Spleen (tissue), 13 donors: ENCODE measurements around the gene CHIC2. TPM values are rescaled to one million over a fixed set of nuclear protein-coding genes. Genes with fewer than 3 reads are reported as not detected.
A peak's percentile ranks its signal among the peaks of the same experiment; 100 is the strongest.
"Not testable (repeated sequence)": the region's sequence is repeated elsewhere in the genome, so short reads cannot be mapped to it uniquely, and the experiment has no call there.

Source experiments
- DNase-seq: peaks from one replicate; pipeline ENCODE4 v3.0.0-alpha.2; 2020
- H3K27ac ChIP-seq, 8 donors: fragments of 200-600 bp; sonication (generic) in 7 of 8; 1 replicate in 4 of 8; 2 replicates in 4 of 8; pipeline versions ENCODE4 v1.5.0 to v1.8.0; 2016 to 2021; ENCODE audit warnings: inconsistent platforms in 4 of 8, mild to moderate bottlenecking in 4 of 8, moderate library complexity in 1 of 8
- H3K27me3 ChIP-seq, 7 donors: fragments of 200-600 bp; sonication (generic) in 6 of 7; replicated peaks in 1 of 7; 1 replicate in 4 of 7; 2 replicates in 3 of 7; pipeline versions ENCODE4 v1.5.0 to v1.8.0; 2016 to 2021; ENCODE audit warnings: inconsistent platforms in 3 of 7, mild to moderate bottlenecking in 1 of 7
- H3K36me3 ChIP-seq, 6 donors: fragments of 200-600 bp; sonication (generic) in 5 of 6; 1 replicate in 4 of 6; 2 replicates in 2 of 6; pipeline versions ENCODE4 v1.5.0 to v1.8.0; 2016 to 2021; ENCODE audit warnings: inconsistent platforms in 2 of 6
- H3K4me1 ChIP-seq, 6 donors: fragments of 200-600 bp; sonication (generic) in 5 of 6; 1 replicate in 3 of 6; 2 replicates in 3 of 6; pipeline versions ENCODE4 v1.5.0 to v1.8.0; 2016 to 2021; ENCODE audit warnings: inconsistent platforms in 3 of 6
- H3K4me3 ChIP-seq, 8 donors: fragments of 200-600 bp; sonication (generic) in 7 of 8; 1 replicate in 4 of 8; 2 replicates in 4 of 8; pipeline versions ENCODE4 v1.5.0 to v1.8.0; 2016 to 2021; ENCODE audit warnings: inconsistent platforms in 4 of 8, mild to moderate bottlenecking in 4 of 8, moderate library complexity in 2 of 8
- H3K9me3 ChIP-seq, 8 donors: fragments of 200-600 bp; sonication (generic) in 7 of 8; 1 replicate in 4 of 8; 2 replicates in 4 of 8; pipeline versions ENCODE4 v1.5.0 to v1.8.0; 2016 to 2021; ENCODE audit warnings: inconsistent platforms in 4 of 8
- POLR2A ChIP-seq, 3 donors: fragments of 450-650 bp; IDR thresholded peaks; one replicate each; pipeline ENCODE4 v1.5.1; 2017; ENCODE audit warnings: antibody characterized with exemption in 3 of 3, mild to moderate bottlenecking in 1 of 3
- POLR2AphosphoS5 ChIP-seq, 3 donors: sonication (generic); formaldehyde crosslinking; IDR thresholded peaks; one replicate each; pipeline ENCODE4 v1.5.1; 2017; ENCODE audit warnings: antibody characterized with exemption in 3 of 3
- WGBS, 5 donors: extraction: QIAGEN DNeasy Blood & Tissue Kit in 3 of 5; methylation state at CpG; one replicate each; pipeline versions ENCODE4 v1.1.5 to v1.1.7; 2013 to 2018; 5-methylcytosine and 5-hydroxymethylcytosine counted together
- intact Hi-C: fragments of 100-400 bp; cut with DNase I; formaldehyde crosslinking; loops from one replicate; pipeline ENCODE4 v1.15.0; 2023; ENCODE audit warnings: low total_unique reads
- long read RNA-seq, 2 donors: transcript quantifications; one replicate each; lab custom pipeline, GENCODE V29; 2026
- polyA plus RNA-seq, 3 donors: library from polyadenylated mRNA; stranded (reverse); fragments of 200-250 nt; gene quantifications; one replicate each; pipeline ENCODE4 v1.2.1, GENCODE V29; 2013
- total RNA-seq, 7 donors: library from RNA; depleted of rRNA in 3 of 7; stranded (reverse); fragments of >200 nt in 3 of 7; fragmentation: NEBNext Ultra II Directional in 4 of 7; extraction: Animal tissue kit (Norgen Biotek cat#: 25700) in 4 of 7; gene quantifications; one replicate each; pipeline versions ENCODE4 v1.1.0 to v1.2.1, GENCODE V29; 2016 to 2021
- TF ChIP-seq, protein P1 (sequence below), 11 experiments: fragments of 200-600 bp in 7 of 11; fragments of 450-650 bp in 4 of 11; sonication (generic) in 4 of 11; IDR thresholded peaks in 8 of 11; conservative IDR thresholded peaks in 3 of 11; 1 replicate in 7 of 11; 2 replicates in 4 of 11; pipeline versions ENCODE4 v1.4.0 to v1.8.0; 2016 to 2021; ENCODE audit warnings: antibody characterized with exemption in 11 of 11, inconsistent platforms in 4 of 11, mild to moderate bottlenecking in 1 of 11
- donor health status: healthy with polysubstance abuse.
- donor health status: DM: no; HTN: no; CAD: no; lungs with moderate emphysema.
- donor health status: DM: no; HTN: no; CAD: no.
- donor health status: Bipolar disorder and iron deficiency.
- donor health status: healthy.
- donor health status: DM: no; HTN: no; CAD: no.
- donor health status: DM: yes; HTN: yes; CAD: no.

CHIC2 gene
- total RNA-seq = 10 to 100 TPM; 38.2 to 68.2 (median 41.6) TPM
- 10 to 100 TPM in 2 of 3 donors, 1 to 10 TPM in 1; 7.6 to 21.0 (median 16.0) TPM for polyA plus RNA-seq
- long read RNA-seq, donor 1, transcript CHIC2-201 (6 exons, 1,194 nt) = major isoform, 17 of 17 reads
- long read RNA-seq, donor 1, partial matches to known transcripts = 0 of 17 reads
- long read RNA-seq, donor 1, other reads (novel, unspliced or antisense) = 0 of 17 reads
- long read RNA-seq, donor 2, transcript CHIC2-201 (6 exons, 1,194 nt) = major isoform, 18 of 20 reads
- long read RNA-seq, donor 2, partial matches to known transcripts = 0 of 20 reads
- long read RNA-seq, donor 2, other reads (novel, unspliced or antisense) = 0 of 20 reads

DNA sequence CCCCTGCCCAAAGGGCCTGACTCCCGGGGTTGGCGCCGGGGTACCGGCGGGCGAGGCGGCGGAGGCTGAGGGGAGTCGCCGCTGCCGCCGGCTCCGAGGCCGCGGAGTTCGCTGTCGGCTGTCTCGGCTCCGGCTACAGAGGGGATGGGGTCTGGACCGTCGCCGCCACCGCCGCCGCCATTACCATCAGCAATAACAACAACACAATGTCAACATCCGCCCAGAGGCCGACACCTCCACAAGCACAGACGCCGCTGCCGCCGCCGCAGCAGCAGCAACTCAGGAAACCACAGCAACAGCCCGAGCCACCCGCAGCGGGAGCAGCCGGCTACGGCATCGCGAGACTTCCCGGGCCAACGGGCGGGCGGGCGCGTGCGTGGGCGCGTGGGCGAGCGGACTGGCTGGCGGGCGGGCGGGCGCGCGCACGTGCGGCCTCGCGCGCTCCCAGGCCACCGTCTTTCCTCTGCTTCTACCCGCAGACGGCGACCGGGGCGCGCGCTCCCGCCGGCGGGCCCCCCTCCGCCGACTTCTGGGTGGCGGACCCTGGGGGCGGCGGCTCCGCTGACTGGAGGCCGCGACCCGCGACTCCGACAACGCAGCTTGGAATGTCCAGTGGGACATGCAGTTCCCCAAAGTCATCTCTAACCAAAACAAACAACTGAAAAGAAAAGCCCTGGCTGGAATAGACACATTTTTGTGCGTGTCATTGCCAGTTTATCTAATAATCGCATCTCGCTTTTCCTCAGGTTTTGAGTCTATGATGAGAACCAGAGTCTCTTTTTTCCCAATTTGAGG lies at the start of gene CHIC2:
TSS of gene CHIC2 (minus strand) at position 289 of the 795 bp plus-strand sequence. CDS start 305 bp downstream, outside the sequence.
- intact Hi-C loops = no loop called here
- H3K4me1 ChIP-seq = peaks cover 48 to 63% (median 56%) of the 10 kb centered on the region in 6 donors
- peaks cover 0 to 4% (median 0%) of the 10 kb centered on the region in 8 donors for H3K9me3 ChIP-seq
- no peaks in the 10 kb centered on the region for H3K27me3 ChIP-seq
- 0 to 1% (median 1%) methylated on average over 28 to 87 of the region's 87 CpGs for WGBS, 5 donors
- H3K36me3 ChIP-seq = peaks cover 0 to 8% (median 0%) of the 10 kb centered on the region in 6 donors
- TF ChIP-seq POLR2A (IDR thresholded peaks at IDR 0.05) (peak; percentile 88 to 96 (median 91)), POLR2AphosphoS5 (IDR thresholded peaks at IDR 0.05) (peak; percentile 99 to 100 (median 99))
- TF ChIP-seq, protein P1, sequence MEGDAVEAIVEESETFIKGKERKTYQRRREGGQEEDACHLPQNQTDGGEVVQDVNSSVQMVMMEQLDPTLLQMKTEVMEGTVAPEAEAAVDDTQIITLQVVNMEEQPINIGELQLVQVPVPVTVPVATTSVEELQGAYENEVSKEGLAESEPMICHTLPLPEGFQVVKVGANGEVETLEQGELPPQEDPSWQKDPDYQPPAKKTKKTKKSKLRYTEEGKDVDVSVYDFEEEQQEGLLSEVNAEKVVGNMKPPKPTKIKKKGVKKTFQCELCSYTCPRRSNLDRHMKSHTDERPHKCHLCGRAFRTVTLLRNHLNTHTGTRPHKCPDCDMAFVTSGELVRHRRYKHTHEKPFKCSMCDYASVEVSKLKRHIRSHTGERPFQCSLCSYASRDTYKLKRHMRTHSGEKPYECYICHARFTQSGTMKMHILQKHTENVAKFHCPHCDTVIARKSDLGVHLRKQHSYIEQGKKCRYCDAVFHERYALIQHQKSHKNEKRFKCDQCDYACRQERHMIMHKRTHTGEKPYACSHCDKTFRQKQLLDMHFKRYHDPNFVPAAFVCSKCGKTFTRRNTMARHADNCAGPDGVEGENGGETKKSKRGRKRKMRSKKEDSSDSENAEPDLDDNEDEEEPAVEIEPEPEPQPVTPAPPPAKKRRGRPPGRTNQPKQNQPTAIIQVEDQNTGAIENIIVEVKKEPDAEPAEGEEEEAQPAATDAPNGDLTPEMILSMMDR (IDR thresholded peaks at IDR 0.05 in 8 of 11, conservative IDR thresholded peaks at IDR 0.05 in 3 of 11) = peak in 3 of 11 experiments; percentile 23 to 34 (median 28)
- DNase-seq = peak; percentile 100
- peak within 1 kb of the TSS; percentile 92 to 100 (median 99) for H3K27ac ChIP-seq
- H3K4me3 ChIP-seq = peak within 1 kb of the TSS; percentile 67 to 97 (median 94)

DNA sequence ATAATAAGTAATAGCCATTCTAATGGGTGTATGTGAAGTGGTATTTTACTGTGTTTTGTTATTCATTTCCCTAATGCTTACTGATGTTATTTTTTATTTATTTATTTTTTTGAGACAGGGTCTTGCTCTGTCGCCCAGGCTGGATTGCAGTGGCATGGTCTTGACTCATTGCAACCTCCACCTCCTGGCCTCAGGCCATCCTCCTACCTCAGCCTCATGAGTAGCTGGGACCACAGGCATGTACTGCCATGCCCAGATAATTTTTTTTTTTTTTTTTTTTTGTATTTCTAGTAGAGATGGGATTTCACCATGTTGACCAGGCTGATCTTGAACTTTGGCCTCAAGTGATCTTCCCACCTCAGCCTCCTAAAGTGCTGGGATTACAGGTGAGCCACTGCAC lies 48.8 kb upstream of the CHIC2 start:
- H3K27ac ChIP-seq, DNase-seq, H3K36me3 ChIP-seq, H3K4me3 ChIP-seq, H3K9me3 ChIP-seq, intact Hi-C loops: not testable (repeated sequence)
- 88 to 100% (median 94%) methylated on average over 1 of the region's 1 CpG for WGBS, 5 donors
- peaks cover 0 to 76% (median 38%) of the 10 kb centered on the region in 7 donors for H3K27me3 ChIP-seq
- H3K4me1 ChIP-seq = peaks cover 4 to 21% (median 18%) of the 10 kb centered on the region in 6 donors

DNA sequence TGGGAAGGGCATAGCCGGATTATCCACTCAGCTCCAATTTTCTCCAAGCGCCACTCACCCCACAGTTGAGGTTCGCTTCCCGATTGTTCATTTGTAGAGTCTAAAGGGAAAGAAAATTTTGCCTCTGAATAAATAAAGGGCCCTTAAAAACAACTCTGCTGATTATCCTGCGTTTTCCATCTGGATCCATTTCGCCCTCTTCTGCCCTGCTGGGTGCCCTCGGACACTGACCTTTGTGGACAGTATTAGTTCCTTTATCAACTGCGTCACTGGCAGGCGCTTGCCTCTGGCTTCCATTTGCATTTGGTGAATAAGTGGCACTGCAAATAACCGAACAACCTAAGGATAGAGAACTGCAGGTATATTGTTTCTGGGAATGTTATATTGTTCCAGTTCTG lies 45.6 kb upstream of the CHIC2 start:
- Histone ChIP-seq H3K27ac (no peak overlapping the region), H3K4me3 (peak overlapping the region in 3 of 8 donors; percentile 4 to 43 (median 13)), H3K9me3 (no peaks in the 10 kb centered on the region), H3K36me3 (no peaks in the 10 kb centered on the region), H3K27me3 (peaks cover 0 to 99% (median 64%) of the 10 kb centered on the region in 7 donors), H3K4me1 (peaks cover 4 to 25% (median 21%) of the 10 kb centered on the region in 6 donors)
- no peak for DNase-seq
- WGBS, 5 donors = 20 to 28% (median 25%) methylated on average over 10 of the region's 10 CpGs
- intact Hi-C loops = no loop called here
- TF ChIP-seq POLR2AphosphoS5 (IDR thresholded peaks at IDR 0.05) = no peak
- no peak for TF ChIP-seq POLR2A (IDR thresholded peaks at IDR 0.05)
- TF ChIP-seq, protein P1 (IDR thresholded peaks at IDR 0.05 in 8 of 11, conservative IDR thresholded peaks at IDR 0.05 in 3 of 11) = no peak

DNA sequence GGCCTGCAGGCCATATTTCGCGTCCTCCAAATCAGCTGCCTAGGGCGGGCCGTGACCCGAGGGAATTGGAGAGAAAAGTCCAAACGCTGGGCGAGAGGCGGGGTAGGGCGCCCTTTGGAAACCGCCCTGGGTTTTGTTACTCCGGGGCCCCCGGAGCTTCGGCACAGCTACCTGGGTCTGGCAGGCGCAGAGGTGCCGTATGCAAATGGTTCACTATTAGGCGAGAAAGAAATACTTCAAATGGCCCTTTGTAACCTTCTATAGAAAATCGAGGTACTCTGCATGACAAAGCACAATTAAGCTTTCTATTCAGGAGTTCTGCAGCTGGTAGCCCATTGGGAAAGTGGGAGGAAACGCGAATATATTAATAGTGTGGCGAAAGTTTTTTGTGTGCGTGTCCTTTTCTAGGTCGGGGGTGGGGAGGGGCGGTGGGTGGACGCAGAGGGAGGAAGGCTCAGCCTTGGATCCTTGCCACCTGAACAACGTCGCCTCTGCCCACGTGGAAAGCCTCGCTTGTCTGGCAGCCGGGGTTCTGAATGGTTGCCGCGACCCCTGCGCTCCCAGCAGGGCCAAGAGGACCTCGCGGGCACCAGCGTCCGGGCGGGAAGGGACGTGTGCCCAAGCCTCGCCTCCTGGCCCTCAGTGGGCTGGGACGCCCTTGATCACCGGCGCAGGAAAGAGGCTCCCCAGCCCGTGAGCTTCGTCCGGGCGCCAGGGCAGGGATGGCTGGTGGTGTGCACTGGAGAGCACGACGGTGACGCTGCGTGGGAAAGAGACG lies 45.0 kb upstream of the CHIC2 start:
- Histone ChIP-seq H3K36me3 (no peaks in the 10 kb centered on the region), H3K9me3 (no peaks in the 10 kb centered on the region), H3K27me3 (peaks cover 0 to 99% (median 67%) of the 10 kb centered on the region in 7 donors), H3K27ac (no peak overlapping the region), H3K4me3 (peak overlapping the region in 3 of 8 donors; percentile 4 to 43 (median 13)), H3K4me1 (peaks cover 4 to 29% (median 21%) of the 10 kb centered on the region in 6 donors)
- intact Hi-C loops = no loop called here
- WGBS, 5 donors = 8 to 16% (median 9%) methylated on average over 34 to 51 of the region's 51 CpGs
- peak; percentile 72 for DNase-seq
- peak in 2 of 3 donors; percentile 34 to 57 for TF ChIP-seq POLR2AphosphoS5 (IDR thresholded peaks at IDR 0.05)
- TF ChIP-seq POLR2A (IDR thresholded peaks at IDR 0.05) = no peak
- TF ChIP-seq, protein P1 (IDR thresholded peaks at IDR 0.05 in 8 of 11, conservative IDR thresholded peaks at IDR 0.05 in 3 of 11) = no peak
